ENCODE measurements around the gene ZBTB7C.

Gene ZBTB7C

GRCh38 chr18:48106976-48107781 is 302.0 kb downstream of the ZBTB7C start:
- no peak for DNase-seq

DNA sequence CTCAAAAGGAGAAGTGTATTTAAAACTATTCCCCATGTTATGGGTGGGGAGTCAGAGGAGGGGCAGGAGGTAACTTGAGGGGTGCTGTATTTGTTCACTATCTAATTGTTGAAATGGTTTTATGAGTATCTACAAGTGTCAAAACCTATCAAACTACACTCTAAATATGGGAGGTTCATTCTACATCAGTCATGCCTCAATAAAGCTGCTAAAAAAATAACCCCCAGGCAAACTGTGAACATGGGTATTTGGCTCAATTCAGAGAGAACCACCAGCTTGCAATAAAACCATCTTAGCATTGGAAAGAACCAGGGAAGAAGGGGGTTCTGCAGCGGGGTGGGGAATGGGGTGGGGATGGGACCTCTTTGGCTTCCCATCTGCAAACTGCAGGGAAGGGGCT is 302.7 kb downstream of the ZBTB7C start:
- no peak for DNase-seq

- DNase-seq, result no peak
Observed at GRCh38 chr18:48105317-48105716, 303.9 kb downstream of the ZBTB7C start.

GRCh38 chr18:48104705-48105104 is 304.5 kb downstream of the ZBTB7C start:
- DNase-seq, result no peak

DNA sequence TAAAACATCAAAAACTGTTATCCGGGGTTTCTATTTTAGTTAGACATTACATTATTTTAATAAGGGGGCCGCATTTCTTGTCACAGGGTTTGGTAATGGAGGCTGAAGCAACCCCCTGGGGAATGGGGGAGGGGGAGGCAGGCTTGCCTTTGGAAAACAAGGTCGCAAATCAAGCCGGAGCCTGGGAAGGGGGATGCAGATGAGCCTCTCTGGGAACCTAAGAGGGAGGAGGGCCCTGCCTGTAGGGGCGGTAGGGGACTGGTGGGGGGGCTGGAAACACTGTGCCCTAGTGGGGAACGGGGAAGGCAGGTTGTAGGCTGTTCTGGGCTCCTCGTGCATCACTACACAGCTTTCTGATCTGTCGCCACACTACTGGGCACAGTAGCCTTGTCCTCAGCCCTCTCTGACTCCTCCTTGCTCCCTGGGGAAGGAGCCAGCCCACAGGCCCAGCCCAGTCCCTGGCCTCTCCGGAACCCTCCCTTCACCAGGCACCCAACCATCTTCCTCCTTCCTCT is 308.5 kb downstream of the ZBTB7C start:
- no peak for DNase-seq

DNA sequence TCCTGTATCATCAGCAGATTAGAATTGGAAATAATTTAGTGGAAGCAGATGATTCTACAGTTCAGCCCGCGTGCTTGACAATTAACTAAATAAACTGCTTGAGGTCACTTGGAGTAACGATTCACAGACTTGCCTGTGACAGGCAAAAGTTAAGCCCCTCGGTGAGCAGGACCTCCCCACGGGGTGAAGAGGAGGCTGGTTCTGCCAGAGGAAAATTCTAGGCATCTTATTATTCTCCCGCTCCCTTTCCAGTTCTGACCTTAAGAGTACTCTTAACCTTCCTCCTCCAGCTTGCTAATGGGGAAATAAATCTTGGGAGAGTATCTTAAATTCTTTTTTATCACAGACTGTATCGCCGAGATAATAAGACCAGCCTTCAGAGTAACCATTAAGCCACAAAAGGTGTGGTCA is 309.0 kb downstream of the ZBTB7C start:
- DNase-seq, result no peak

GRCh38 chr18:48099481-48100164 is 309.6 kb downstream of the ZBTB7C start:
- DNase-seq, result no peak

GRCh38 chr18:48098538-48098937 is 310.6 kb downstream of the ZBTB7C start:
- no peak for DNase-seq

GRCh38 chr18:48098007-48098406 is 311.2 kb downstream of the ZBTB7C start:
- no peak for DNase-seq

DNA sequence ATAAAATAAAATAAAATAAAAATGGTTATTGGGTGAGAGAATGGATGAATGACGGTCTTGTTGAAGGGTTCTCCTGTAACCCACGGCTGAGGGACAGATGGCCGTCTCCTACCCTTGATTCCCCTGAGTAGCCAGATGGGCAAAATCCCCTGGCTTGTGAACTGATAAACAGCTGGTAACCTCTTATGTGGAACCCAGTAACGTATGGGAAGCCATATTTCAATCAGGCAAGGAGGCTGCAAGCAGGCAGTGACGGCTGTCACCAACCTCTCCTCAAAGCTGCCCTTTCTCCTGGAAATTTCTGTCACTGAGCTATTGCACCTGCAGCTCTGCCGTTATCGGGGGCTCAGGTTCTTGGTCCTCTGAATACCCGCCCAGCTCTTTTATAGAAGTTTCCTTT is 313.5 kb downstream of the ZBTB7C start:
- DNase-seq, result no peak

GRCh38 chr18:48093104-48093503 is 316.1 kb downstream of the ZBTB7C start:
- no peak for DNase-seq

DNA sequence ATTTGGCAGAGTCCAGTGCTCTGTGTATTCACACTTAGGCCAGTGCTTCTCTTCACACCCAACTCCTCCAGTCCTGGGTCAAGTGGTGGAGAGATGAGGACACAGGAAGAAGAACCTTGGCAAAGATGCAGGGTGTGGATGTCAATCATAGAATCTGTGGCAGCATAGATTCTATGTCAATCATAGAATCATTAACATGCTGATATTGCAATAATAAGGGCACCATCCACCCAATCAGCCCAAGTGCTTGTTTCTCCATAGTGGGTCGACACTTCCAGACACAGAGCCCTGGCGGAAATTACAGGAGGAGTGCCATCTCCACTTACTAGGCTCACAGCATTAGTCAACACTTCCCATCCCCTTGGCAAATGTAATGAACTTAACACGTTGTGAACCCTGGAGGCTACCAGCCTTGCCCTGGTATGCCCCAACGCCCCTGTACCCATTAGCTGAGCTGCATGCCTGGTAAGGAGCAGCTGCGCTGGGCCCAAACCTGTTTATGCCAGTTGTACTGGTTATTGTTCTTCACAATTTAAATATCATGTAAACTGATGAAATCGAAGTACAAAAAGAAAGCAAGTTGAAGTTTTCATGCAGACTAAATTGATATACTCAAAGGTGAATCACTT is 317.2 kb downstream of the ZBTB7C start:
- no peak for DNase-seq

- DNase-seq, result no peak
Observed at GRCh38 chr18:48090702-48091101, 318.5 kb downstream of the ZBTB7C start.

DNA sequence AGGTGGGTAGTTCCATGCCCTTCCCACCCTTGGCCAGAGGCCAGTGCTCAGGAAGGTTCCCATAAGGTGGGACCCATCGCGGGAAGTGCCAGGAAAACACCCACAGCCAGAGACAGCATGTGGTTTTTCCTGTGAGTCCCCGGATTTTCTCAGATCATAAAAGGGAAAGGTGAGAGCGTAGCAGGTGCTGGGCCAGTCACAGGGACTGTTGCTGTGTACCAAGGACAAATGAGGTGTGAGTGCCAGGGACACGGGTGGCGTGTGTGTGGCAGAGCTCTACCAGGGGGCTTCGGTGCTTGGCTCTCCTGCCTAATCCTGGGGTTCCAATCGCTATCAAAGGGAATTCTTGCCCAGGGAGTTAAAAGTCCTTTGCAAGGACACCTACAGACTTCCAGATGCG is 319.2 kb downstream of the ZBTB7C start:
- DNase-seq, result no peak

- DNase-seq, result no peak
Observed at GRCh38 chr18:48085781-48086487, 323.2 kb downstream of the ZBTB7C start.

DNA sequence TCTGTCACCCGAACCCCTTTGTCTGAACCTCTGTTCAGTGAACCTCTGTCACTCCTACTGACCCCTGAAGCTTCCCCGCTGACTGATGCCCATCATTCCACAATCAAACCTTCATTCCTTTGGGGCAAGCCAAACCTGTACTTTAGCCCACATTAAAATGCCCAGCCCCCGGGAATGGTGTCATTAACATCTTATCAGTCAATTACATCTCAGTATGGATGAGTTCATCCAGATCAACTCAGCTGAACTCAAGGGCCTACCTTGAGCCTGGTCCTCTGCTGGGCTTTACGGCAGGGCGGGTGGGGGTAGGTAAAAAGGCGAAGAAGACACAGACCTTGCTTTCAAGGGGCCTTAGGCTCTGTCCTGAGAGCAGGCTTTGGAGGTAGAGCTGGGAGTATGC is 324.3 kb downstream of the ZBTB7C start:
- no peak for DNase-seq

- DNase-seq, result no peak
Observed at GRCh38 chr18:48084041-48084757, 325.0 kb downstream of the ZBTB7C start.

DNA sequence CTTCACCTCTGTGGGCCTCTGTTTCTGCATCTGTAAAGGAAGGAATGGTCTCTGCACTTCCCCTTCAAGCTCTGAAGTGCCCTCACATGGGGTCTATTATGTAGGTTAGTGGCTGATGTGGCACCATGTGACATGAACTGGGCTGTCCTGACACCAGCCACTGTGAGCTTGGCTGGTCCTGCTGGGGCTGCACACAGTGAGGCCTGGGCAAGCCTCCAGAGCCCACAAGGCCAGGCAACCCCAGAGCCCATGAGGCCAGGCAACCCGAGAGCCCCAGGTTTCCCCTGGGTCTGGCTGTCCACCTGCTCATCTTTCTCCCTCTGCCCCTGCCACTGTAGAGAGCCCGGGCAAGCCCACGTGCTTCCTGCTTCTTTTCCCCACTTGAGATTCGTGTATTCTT is 328.6 kb downstream of the ZBTB7C start:
- DNase-seq, result no peak

DNA sequence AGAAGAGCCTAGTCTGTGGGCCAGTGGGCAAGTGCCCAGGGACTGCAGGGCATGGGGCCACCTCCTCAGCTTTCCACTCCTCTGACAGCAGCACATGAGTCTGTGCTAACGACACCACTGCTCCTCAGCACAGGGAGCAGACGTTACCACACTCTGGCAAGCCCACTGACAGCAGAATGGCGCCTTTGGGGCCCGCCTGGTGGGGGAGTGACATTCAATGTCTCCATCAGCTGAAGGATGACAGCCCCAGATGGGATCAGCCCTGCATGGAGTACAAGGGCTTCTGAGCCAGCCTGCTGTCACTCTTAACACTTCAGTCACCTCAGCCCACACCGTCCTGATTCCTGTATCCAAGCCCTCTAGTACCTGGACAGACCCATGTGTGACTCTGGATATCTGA is 329.3 kb downstream of the ZBTB7C start:
- DNase-seq, result no peak

DNA sequence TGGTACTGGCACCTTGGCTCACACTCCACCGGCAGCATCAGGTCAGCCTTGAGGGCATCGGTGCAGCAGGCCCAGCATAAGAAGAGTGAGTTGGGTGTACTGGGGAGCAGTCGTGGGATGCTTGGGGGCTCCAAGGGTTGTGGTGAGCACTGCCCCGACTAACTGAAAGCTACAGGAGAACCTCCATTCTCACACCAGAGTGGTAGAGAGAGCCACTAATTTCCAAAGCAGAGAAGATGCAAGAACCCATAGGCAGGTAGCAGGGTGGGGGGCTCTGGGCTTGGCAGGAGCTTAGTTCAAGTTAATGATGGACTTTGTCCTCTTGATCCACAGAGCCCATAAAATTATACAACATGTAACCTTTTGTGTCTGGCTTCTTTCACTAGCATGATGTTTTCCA is 330.7 kb downstream of the ZBTB7C start:
- DNase-seq, result no peak

GRCh38 chr18:48077291-48077690 is 331.9 kb downstream of the ZBTB7C start:
- no peak for DNase-seq

GRCh38 chr18:48076461-48076860 is 332.7 kb downstream of the ZBTB7C start:
- no peak for DNase-seq

GRCh38 chr18:48075707-48076093 is 333.5 kb downstream of the ZBTB7C start:
- DNase-seq, result no peak
